H1 (cell line): ENCODE results near the gene PCYT2. TPM values are rescaled to one million over a fixed set of nuclear protein-coding genes. Genes with fewer than 3 reads are reported as not detected.

ENCODE experiments used
- CTCF ChIA-PET: fragments of 300-600 bp; sonication (Branson Sonifier 250); formaldehyde crosslinking; loops from one replicate; lab custom pipeline; 2021; ENCODE audit not compliant: partially characterized antibody; lab: Charles Lee
- POLR2A ChIA-PET: fragments of 300-600 bp; sonication (Branson Sonifier 250); formaldehyde crosslinking; loops from one replicate; lab custom pipeline; 2021; ENCODE audit warnings: inconsistent platforms; ENCODE audit not compliant: partially characterized antibody; lab: Charles Lee
- DNase-seq, 2 experiments: peaks; one replicate each; pipeline versions ENCODE4 v3.0.0 to v3.0.0-alpha.2; 2010 to 2022; ENCODE audit warnings: low spot score in 2 of 2, low read depth in 1 of 2, mixed read lengths in 1 of 2
- FAIRE-seq: peaks from 2 replicates; lab custom pipeline; 2011; peaks lifted over from hg19 to GRCh38; lab: Jason Lieb, UNC
- H2AFZ ChIP-seq: 2 replicates; pipeline ENCODE4 v1.8.1; 2012; ENCODE audit warnings: low read length, inconsistent platforms
- H2AK5ac ChIP-seq: 2 replicates; pipeline ENCODE4 v1.6.1; 2013; ENCODE audit warnings: low read depth, low read length
- H2BK120ac ChIP-seq: replicated peaks from 2 replicates; pipeline ENCODE3; 2013; ENCODE audit warnings: low read depth, low read length, inconsistent platforms
- H2BK12ac ChIP-seq: 2 replicates; pipeline ENCODE4 v1.6.1; 2013; ENCODE audit warnings: low read depth, low read length
- H2BK15ac ChIP-seq: 2 replicates; pipeline ENCODE4 v1.6.1; 2013; ENCODE audit warnings: low read length
- H2BK20ac ChIP-seq: 2 replicates; pipeline ENCODE4 v1.6.1; 2013; ENCODE audit warnings: low read length
- H2BK5ac ChIP-seq: 2 replicates; pipeline ENCODE4 v1.6.1; 2013; ENCODE audit warnings: low read depth, low read length
- H3K14ac ChIP-seq: 2 replicates; pipeline ENCODE4 v1.6.1; 2013; ENCODE audit warnings: inconsistent platforms; ENCODE audit not compliant: insufficient read length
- H3K18ac ChIP-seq: 2 replicates; pipeline ENCODE4 v1.6.1; 2013; ENCODE audit warnings: low read length; ENCODE audit errors: extremely low read depth
- H3K23ac ChIP-seq: 2 replicates; pipeline ENCODE4 v1.6.1; 2013; ENCODE audit warnings: inconsistent platforms; ENCODE audit not compliant: insufficient read length
- H3K23me2 ChIP-seq: 2 replicates; pipeline ENCODE4 v1.6.1; 2013; ENCODE audit warnings: low read depth, low read length
- H3K27ac ChIP-seq: 2 replicates; pipeline ENCODE4 v1.6.1; 2011; ENCODE audit warnings: low read depth, low read length, inconsistent platforms
- H3K27me3 ChIP-seq, 4 experiments: replicated peaks in 1 of 4; 1 replicate in 1 of 4; 2 replicates in 3 of 4; pipeline versions ENCODE4 v1.6.1 to v1.8.1; 2011 to 2013; ENCODE audit warnings: low read length in 3 of 4, mild to moderate bottlenecking in 3 of 4, inconsistent platforms in 2 of 4, mixed read lengths in 2 of 4, moderate library complexity in 1 of 4; ENCODE audit not compliant: control insufficient read depth in 3 of 4, insufficient read depth in 3 of 4; ENCODE audit errors: extremely low read depth in 1 of 4
- H3K36me3 ChIP-seq, 4 experiments: 2 replicates each; pipeline versions ENCODE4 v1.6.1 to v1.8.1; 2011 to 2013; ENCODE audit warnings: mild to moderate bottlenecking in 4 of 4, low read length in 3 of 4, moderate library complexity in 2 of 4, control low read depth in 1 of 4, inconsistent platforms in 1 of 4; ENCODE audit not compliant: insufficient read depth in 4 of 4, control insufficient read depth in 2 of 4
- H3K4ac ChIP-seq: replicated peaks from 2 replicates; pipeline ENCODE3; 2013; ENCODE audit warnings: low read length, low read depth, mixed read lengths, inconsistent platforms; ENCODE audit not compliant: insufficient read length
- H3K4me1 ChIP-seq, 4 experiments: replicated peaks in 1 of 4; 1 replicate in 1 of 4; 2 replicates in 3 of 4; pipeline versions ENCODE4 v1.6.1 to v1.8.1; 2011 to 2013; ENCODE audit warnings: low read length in 3 of 4, inconsistent platforms in 2 of 4, mixed read lengths in 1 of 4; ENCODE audit not compliant: insufficient read depth in 4 of 4, control insufficient read depth in 3 of 4
- H3K4me2 ChIP-seq, 2 experiments: 2 replicates each; pipeline versions ENCODE4 v1.6.1 to v1.8.1; 2011 to 2013; ENCODE audit warnings: low read depth in 2 of 2, low read length in 2 of 2, control low read depth in 1 of 2, inconsistent platforms in 1 of 2, mild to moderate bottlenecking in 1 of 2; ENCODE audit not compliant: insufficient read depth in 1 of 2
- H3K4me3 ChIP-seq, 4 experiments: fragments of 200-600, 300-600 bp in 1 of 4; sonication (generic), shearing (Covaris generic), sonication (Bioruptor Twin) in 1 of 4; 2 replicates each; pipeline versions ENCODE4 v1.5.1 to v1.8.1; 2011 to 2016; ENCODE audit warnings: low read length in 4 of 4, low read depth in 3 of 4, control low read depth in 2 of 4, inconsistent platforms in 2 of 4, mild to moderate bottlenecking in 2 of 4, mixed read lengths in 1 of 4, moderate library complexity in 1 of 4; ENCODE audit not compliant: insufficient read depth in 2 of 4; ENCODE audit errors: extremely low read depth in 1 of 4
- H3K56ac ChIP-seq: replicated peaks from 2 replicates; pipeline ENCODE3; 2013; ENCODE audit warnings: low read depth, mild to moderate bottlenecking, mixed read lengths, low read length, inconsistent platforms; ENCODE audit not compliant: insufficient read length
- H3K79me1 ChIP-seq: 2 replicates; pipeline ENCODE4 v1.6.1; 2013; ENCODE audit warnings: low read depth, low read length, control low read depth
- H3K79me2 ChIP-seq, 2 experiments: 2 replicates each; pipeline versions ENCODE4 v1.6.1 to v1.8.1; 2012 to 2013; ENCODE audit warnings: low read length in 2 of 2, mild to moderate bottlenecking in 2 of 2, inconsistent platforms in 1 of 2; ENCODE audit not compliant: insufficient read depth in 2 of 2, control insufficient read depth in 1 of 2
- H3K9ac ChIP-seq, 4 experiments: replicated peaks in 1 of 4; 1 replicate in 1 of 4; 2 replicates in 3 of 4; pipeline versions ENCODE4 v1.6.1 to v1.8.1; 2011 to 2013; ENCODE audit warnings: low read depth in 3 of 4, low read length in 3 of 4, control low read depth in 2 of 4, mild to moderate bottlenecking in 2 of 4, moderate library complexity in 2 of 4, inconsistent platforms in 1 of 4; ENCODE audit errors: extremely low read depth in 1 of 4
- H3K9me3 ChIP-seq, 2 experiments: 2 replicates each; pipeline versions ENCODE4 v1.6.1 to v1.8.1; 2012 to 2013; ENCODE audit warnings: mild to moderate bottlenecking in 2 of 2, moderate library complexity in 2 of 2, control low read depth in 1 of 2, inconsistent platforms in 1 of 2, low read depth in 1 of 2, low read length in 1 of 2, mixed read lengths in 1 of 2; ENCODE audit not compliant: insufficient read depth in 2 of 2
- H4K20me1 ChIP-seq, 2 experiments: replicated peaks in 1 of 2; 2 replicates each; pipeline versions ENCODE3 to v1.8.1; 2011 to 2013; ENCODE audit warnings: inconsistent platforms in 2 of 2, low read length in 2 of 2, mild to moderate bottlenecking in 1 of 2; ENCODE audit not compliant: insufficient read depth in 2 of 2, control insufficient read depth in 1 of 2
- H4K5ac ChIP-seq: 2 replicates; pipeline ENCODE4 v1.6.1; 2013; ENCODE audit warnings: low read length, low read depth, mixed read lengths, inconsistent platforms; ENCODE audit not compliant: insufficient read length
- H4K8ac ChIP-seq: 2 replicates; pipeline ENCODE4 v1.8.0; 2013; ENCODE audit warnings: mild to moderate bottlenecking, moderate library complexity, low read length, inconsistent platforms; ENCODE audit not compliant: insufficient read depth; ENCODE audit errors: extremely low read depth
- H4K91ac ChIP-seq: replicated peaks from 2 replicates; pipeline ENCODE3; 2013; ENCODE audit warnings: low read length, mixed read lengths, inconsistent platforms; ENCODE audit not compliant: insufficient read length
- BACH1 ChIP-seq: IDR thresholded peaks from 2 replicates; pipeline ENCODE4 v1.6.1; 2012; ENCODE audit warnings: low read length, improper control_type of control experiment
- CBX5 ChIP-seq: fragments of 300-800, 300-1000 bp; sonication (generic); IDR thresholded peaks from 2 replicates; pipeline ENCODE4 v1.7.1; 2016; ENCODE audit warnings: antibody characterized with exemption, low read length, low read depth
- CHD1 ChIP-seq: IDR thresholded peaks from 2 replicates; pipeline ENCODE4 v1.6.1; 2012; ENCODE audit warnings: low read depth, low read length, improper control_type of control experiment
- CREB1 ChIP-seq: IDR thresholded peaks from 2 replicates; pipeline ENCODE4 v1.6.1; 2012; ENCODE audit warnings: inconsistent platforms
- GABPA ChIP-seq: IDR thresholded peaks from 2 replicates; pipeline ENCODE4 v1.6.1; 2011; ENCODE audit warnings: mild to moderate bottlenecking, low read length, moderate library complexity, borderline replicate concordance; ENCODE audit not compliant: insufficient read depth
- POLR2A ChIP-seq, 2 experiments: IDR thresholded peaks; 1 replicate in 1 of 2; 2 replicates in 1 of 2; pipeline ENCODE4 v1.6.1; 2011; ENCODE audit warnings: low read depth in 2 of 2, low read length in 2 of 2, mild to moderate bottlenecking in 2 of 2; ENCODE audit errors: control extremely low read depth in 1 of 2
- POU5F1 ChIP-seq: IDR thresholded peaks from 2 replicates; pipeline ENCODE4 v1.6.1; 2011; ENCODE audit warnings: low read depth, mild to moderate bottlenecking, low read length, moderate library complexity
- RAD21 ChIP-seq, 2 experiments: IDR thresholded peaks in 1 of 2; conservative IDR thresholded peaks in 1 of 2; 2 replicates each; pipeline ENCODE4 v1.6.1; 2011; ENCODE audit warnings: low read depth in 2 of 2, low read length in 2 of 2, improper control_type of control experiment in 1 of 2, inconsistent platforms in 1 of 2, mild to moderate bottlenecking in 1 of 2, moderate library complexity in 1 of 2
- SAP30 ChIP-seq: fragments of 300-600 bp; sonication (generic); IDR thresholded peaks from 2 replicates; pipeline ENCODE4 v1.7.1; 2012; ENCODE audit warnings: low read length, moderate library complexity, mild to moderate bottlenecking, inconsistent platforms; ENCODE audit not compliant: insufficient read depth, insufficient replicate concordance
- SIRT6 ChIP-seq: IDR thresholded peaks from one replicate; pipeline ENCODE4 v1.7.1; 2012; ENCODE audit warnings: low read length, inconsistent platforms
- YY1 ChIP-seq: IDR thresholded peaks from 2 replicates; pipeline ENCODE4 v1.6.1; 2011; ENCODE audit warnings: low read depth, mild to moderate bottlenecking, low read length
- WGBS, 2 experiments: shearing (Covaris generic) in 1 of 2; methylation state at CpG; one replicate each; pipeline versions ENCODE4 v1.1.6 to v1.1.7; 2013 to 2015; ENCODE audit warnings: low lambda C conversion rate in 2 of 2, mixed read lengths in 2 of 2, inconsistent platforms in 1 of 2, low coverage in 1 of 2, missing lambda C conversion rate in 1 of 2; ENCODE audit not compliant: insufficient replicate concordance in 2 of 2, insufficient coverage in 1 of 2, insufficient read length in 1 of 2; ENCODE audit errors: extremely low coverage in 1 of 2, missing lambda C conversion rate in 1 of 2; 5-methylcytosine and 5-hydroxymethylcytosine counted together
- polyA plus RNA-seq, 7 experiments: library from polyadenylated mRNA; depleted of rRNA in 3 of 7; stranded (reverse) in 5 of 7; unstranded in 2 of 7; fragments of >200 nt in 5 of 7; fragments of 200-250 nt in 2 of 7; gene quantifications; 1 replicate in 5 of 7; 2 replicates in 1 of 7; 4 replicates in 1 of 7; pipeline versions ENCODE4 v1.2.1 to v1.2.3, GENCODE V29; 2011 to 2013; ENCODE audit warnings: missing spikeins in 2 of 7, mixed read lengths in 2 of 7
- total RNA-seq: library from RNA; stranded (reverse); fragmentation: NEBNext Ultra II Directional; extraction: Animal tissue kit (Norgen Biotek cat#: 25700); gene quantifications from 2 replicates; pipeline ENCODE4 v1.2.1, GENCODE V29; 2021

PCYT2 gene
- total and polyA plus RNA-seq, 2 of the 8 experiments (the other 6 are each of a cell fraction or from before 2014, with no cell fraction given) = 29.9 to 31.3 TPM

DNA sequence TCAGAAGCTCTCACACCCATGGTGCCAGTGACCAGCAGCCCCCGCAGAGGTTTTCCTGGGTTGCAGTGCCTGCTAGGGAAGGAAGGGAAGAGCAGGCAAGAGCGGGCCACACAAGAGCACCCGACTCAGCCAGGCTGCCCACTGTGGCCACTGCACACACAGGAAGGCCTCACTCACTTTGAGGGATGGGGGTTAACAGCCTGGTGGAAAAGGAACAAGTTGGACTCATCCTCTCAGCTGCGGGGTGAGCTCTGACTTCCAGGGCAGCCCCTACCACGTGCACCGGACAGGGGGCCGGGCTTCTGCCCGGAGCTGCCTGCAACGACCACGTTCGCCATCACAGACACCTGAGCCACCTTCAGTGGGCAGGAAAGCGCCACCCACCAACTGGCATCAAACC is 59.0 kb downstream of the PCYT2 start:
- Histone ChIP-seq H2BK5ac (no peak overlapping the region), H3K4me3 (no peak overlapping the region), H3K9ac (no peak overlapping the region), H3K23ac (no peak overlapping the region), H2AFZ (no peak overlapping the region), H2BK120ac (no peak overlapping the region), H3K79me1 (peaks cover 5% of the 10 kb centered on the region), H4K8ac (no peak overlapping the region), H4K5ac (no peak overlapping the region), H2BK12ac (no peak overlapping the region), H2BK15ac (no peak overlapping the region), H3K23me2 (no peaks in the 10 kb centered on the region), H4K20me1 (peaks cover 5 to 13% of the 10 kb centered on the region in 2 experiments), H3K18ac (no peak overlapping the region), H3K36me3 (peaks cover 18 to 50% (median 29%) of the 10 kb centered on the region in 4 experiments; a peak in 6 of 8 replicates), H3K4me1 (no peaks in the 10 kb centered on the region), H2AK5ac (no peak overlapping the region), H3K56ac (no peak overlapping the region), H2BK20ac (no peak overlapping the region), H3K79me2 (peaks cover 0 to 1% of the 10 kb centered on the region in 2 experiments; a peak in 2 of 4 replicates), H3K4me2 (no peak overlapping the region), H3K27me3 (no peaks in the 10 kb centered on the region; a peak in 1 of 7 replicates), H3K14ac (no peak overlapping the region), H3K4ac (no peak overlapping the region), H3K9me3 (no peaks in the 10 kb centered on the region), H3K27ac (no peak overlapping the region), H4K91ac (no peak overlapping the region)
- ChIA-PET CTCF (interaction anchor here (0.9 to 3.6 kb wide), 8 partner anchors 9 to 131 kb away, joined by 3 to 21 read pairs (median 4); no protein-coding TSS in a partner anchor), POLR2A (interaction anchor here (0.6 to 2.4 kb wide), 7 partner anchors 9 to 157 kb away, joined by 3 to 15 read pairs (median 5); partner anchors contain the start of gene P4HB)
- FAIRE-seq (no peak), DNase-seq (no peak)
- TF ChIP-seq POLR2A (IDR thresholded peaks at IDR 0.05; ENCODE audit: control extremely low read depth in 1 of 2, low read depth in 2 of 2, low read length in 2 of 2) (no peak), GABPA (no peak), CBX5 (no peak), SIRT6 (no peak), YY1 (no peak), SAP30 (no peak), CHD1 (no peak), RAD21 (IDR thresholded peaks at IDR 0.05 in 1 of 2, conservative IDR thresholded peaks at IDR 0.05 in 1 of 2; ENCODE audit: low read depth in 2 of 2, low read length in 2 of 2) (no peak), POU5F1 (no peak), CREB1 (no peak), BACH1 (no peak)
- 94% methylated on average over 11 of the region's 12 CpGs; no CpG with 5 or more reads in 1 of the 2 experiments for WGBS, 2 experiments
